ENCODE results near the gene JMJD1C.

DNA sequence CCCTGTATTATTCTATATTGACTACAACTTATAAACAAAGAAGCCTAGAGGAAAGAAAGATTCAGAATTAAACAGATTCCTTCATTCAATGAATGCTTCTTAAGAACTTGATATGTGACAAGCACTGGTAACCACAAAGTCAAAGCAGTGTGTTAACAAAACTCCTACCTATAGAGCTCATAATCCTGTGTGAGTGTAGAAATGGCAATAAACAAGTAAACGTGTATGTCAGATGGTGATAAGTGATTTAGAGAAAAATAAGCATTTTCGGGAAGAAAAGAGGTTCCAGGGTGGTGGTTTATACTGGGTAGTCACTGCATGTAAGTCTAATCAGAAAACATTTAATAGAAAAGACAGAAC is 141.3 kb downstream of the JMJD1C start:
- TF ChIP-seq, protein P1, sequence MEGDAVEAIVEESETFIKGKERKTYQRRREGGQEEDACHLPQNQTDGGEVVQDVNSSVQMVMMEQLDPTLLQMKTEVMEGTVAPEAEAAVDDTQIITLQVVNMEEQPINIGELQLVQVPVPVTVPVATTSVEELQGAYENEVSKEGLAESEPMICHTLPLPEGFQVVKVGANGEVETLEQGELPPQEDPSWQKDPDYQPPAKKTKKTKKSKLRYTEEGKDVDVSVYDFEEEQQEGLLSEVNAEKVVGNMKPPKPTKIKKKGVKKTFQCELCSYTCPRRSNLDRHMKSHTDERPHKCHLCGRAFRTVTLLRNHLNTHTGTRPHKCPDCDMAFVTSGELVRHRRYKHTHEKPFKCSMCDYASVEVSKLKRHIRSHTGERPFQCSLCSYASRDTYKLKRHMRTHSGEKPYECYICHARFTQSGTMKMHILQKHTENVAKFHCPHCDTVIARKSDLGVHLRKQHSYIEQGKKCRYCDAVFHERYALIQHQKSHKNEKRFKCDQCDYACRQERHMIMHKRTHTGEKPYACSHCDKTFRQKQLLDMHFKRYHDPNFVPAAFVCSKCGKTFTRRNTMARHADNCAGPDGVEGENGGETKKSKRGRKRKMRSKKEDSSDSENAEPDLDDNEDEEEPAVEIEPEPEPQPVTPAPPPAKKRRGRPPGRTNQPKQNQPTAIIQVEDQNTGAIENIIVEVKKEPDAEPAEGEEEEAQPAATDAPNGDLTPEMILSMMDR (IDR thresholded peaks at IDR 0.05) = no peak
- no peak for TF ChIP-seq POLR2A (IDR thresholded peaks at IDR 0.05)
